Esophagus (tissue), 2 donors: ENCODE results near the gene BRCA2. TPM values are rescaled to one million over a fixed set of nuclear protein-coding genes. Genes with fewer than 3 reads are reported as not detected.

Experiments used
- H3K27ac ChIP-seq, 2 donors: one replicate each; pipeline ENCODE4 v1.5.1; 2013; ENCODE audit warnings: low read depth in 2 of 2, mild to moderate bottlenecking in 2 of 2, inconsistent platforms in 1 of 2, low read length in 1 of 2, moderate library complexity in 1 of 2
- H3K27me3 ChIP-seq, 2 donors: one replicate each; pipeline ENCODE4 v1.6.1; 2013; ENCODE audit warnings: low read length in 2 of 2, control low read depth in 1 of 2, mild to moderate bottlenecking in 1 of 2; ENCODE audit not compliant: insufficient read depth in 2 of 2, control insufficient read depth in 1 of 2
- H3K36me3 ChIP-seq, 2 donors: one replicate each; pipeline ENCODE4 v1.6.1; 2013; ENCODE audit warnings: low read length in 1 of 2; ENCODE audit not compliant: control insufficient read depth in 2 of 2, insufficient read depth in 2 of 2
- H3K4me1 ChIP-seq, 2 donors: one replicate each; pipeline ENCODE4 v1.6.1; 2013; ENCODE audit warnings: low read length in 1 of 2; ENCODE audit not compliant: control insufficient read depth in 2 of 2, insufficient read depth in 2 of 2
- H3K4me3 ChIP-seq, 2 donors: one replicate each; pipeline ENCODE4 v1.5.1; 2013; ENCODE audit warnings: low read length in 2 of 2, mild to moderate bottlenecking in 2 of 2, low read depth in 1 of 2, moderate library complexity in 1 of 2
- H3K9me3 ChIP-seq, 2 donors: one replicate each; pipeline ENCODE4 v1.6.1; 2013; ENCODE audit warnings: mild to moderate bottlenecking in 2 of 2, low read depth in 1 of 2, low read length in 1 of 2, moderate library complexity in 1 of 2; ENCODE audit not compliant: control insufficient read depth in 2 of 2, insufficient read depth in 1 of 2
- WGBS, 2 donors: extraction: QIAGEN DNeasy Blood & Tissue Kit; methylation state at CpG; one replicate each; pipeline ENCODE4 v1.1.7; 2013; 5-methylcytosine and 5-hydroxymethylcytosine counted together
- polyA plus RNA-seq, 2 donors: library from polyadenylated mRNA; stranded (reverse); fragments of 200-250 nt; gene quantifications; one replicate each; pipeline ENCODE4 v1.2.3, GENCODE V29; 2013
- donor health status: healthy with polysubstance abuse.
- donor health status: Bipolar disorder and iron deficiency.

BRCA2 gene
- polyA plus RNA-seq, 2 donors, result 0.71 to 1.4 TPM

DNA sequence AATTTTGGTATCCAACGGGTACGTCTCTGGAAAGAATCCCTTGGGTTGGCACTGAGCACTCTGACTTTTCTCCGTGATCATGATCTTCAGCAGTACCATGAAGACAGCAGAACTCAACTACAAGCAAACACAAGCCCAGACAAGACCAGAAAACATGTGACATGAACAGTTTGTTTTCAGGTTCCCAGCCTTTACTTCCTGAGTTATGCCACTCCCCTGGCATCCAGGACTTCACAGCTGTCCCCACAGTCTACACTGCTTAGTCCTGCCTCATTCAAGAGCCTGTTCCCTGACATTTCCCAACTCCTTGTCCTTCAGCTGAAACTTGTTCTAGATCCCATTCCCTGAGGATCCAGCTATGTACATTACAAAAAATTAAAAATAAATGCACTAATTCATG is 117.5 kb downstream of the BRCA2 start:
- WGBS, 2 donors, result 55 to 71% methylated on average over 3 of the region's 3 CpGs
- H3K27me3 ChIP-seq, result no peaks in the 10 kb centered on the region
- H3K9me3 ChIP-seq, result no peaks in the 10 kb centered on the region
- no peaks in the 10 kb centered on the region for H3K36me3 ChIP-seq
- H3K4me3 ChIP-seq, result no peak overlapping the region
- H3K4me1 ChIP-seq, result no peaks in the 10 kb centered on the region
- H3K27ac ChIP-seq, result no peak overlapping the region

GRCh38 chr13:32438871-32439270 is 123.6 kb downstream of the BRCA2 start:
- Histone ChIP-seq H3K4me3 (no peak overlapping the region), H3K4me1 (no peaks in the 10 kb centered on the region), H3K27ac (no peak overlapping the region), H3K9me3 (no peaks in the 10 kb centered on the region), H3K27me3 (no peaks in the 10 kb centered on the region), H3K36me3 (no peaks in the 10 kb centered on the region)
- 95 to 96% methylated on average over 4 of the region's 4 CpGs for WGBS, 2 donors

DNA sequence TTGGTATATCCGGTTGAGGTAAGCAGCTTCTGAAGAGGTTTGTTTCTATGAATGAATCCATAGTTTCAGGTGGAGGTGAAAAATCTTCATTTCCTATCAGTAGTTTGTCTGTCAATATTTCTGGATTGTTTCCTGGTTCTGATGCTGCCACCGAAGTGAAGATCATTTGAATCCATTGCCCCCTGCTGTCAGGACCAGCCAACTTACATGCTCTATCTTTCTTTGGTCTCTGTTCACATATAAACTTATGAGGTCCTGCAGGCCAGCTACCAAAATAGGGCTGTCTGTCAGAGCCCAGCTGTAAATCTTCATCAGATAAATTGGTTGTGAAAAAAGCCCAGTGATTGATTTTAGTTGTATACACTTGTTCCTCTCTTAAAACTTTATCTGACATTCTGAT is 127.8 kb downstream of the BRCA2 start:
- WGBS, 2 donors, result 33 to 53% methylated on average over 2 of the region's 2 CpGs
- H3K9me3 ChIP-seq, result no peaks in the 10 kb centered on the region
- H3K4me3 ChIP-seq, result no peak overlapping the region
- no peak overlapping the region for H3K27ac ChIP-seq
- no peaks in the 10 kb centered on the region for H3K4me1 ChIP-seq
- no peaks in the 10 kb centered on the region for H3K36me3 ChIP-seq
- no peaks in the 10 kb centered on the region for H3K27me3 ChIP-seq

- whole genome bisulfite sequencing, 2 donors, result 97 to 98% methylated on average over 2 of the region's 2 CpGs
These were observed 130.2 kb downstream of the BRCA2 start for GRCh38 chr13:32445461-32445860.

DNA sequence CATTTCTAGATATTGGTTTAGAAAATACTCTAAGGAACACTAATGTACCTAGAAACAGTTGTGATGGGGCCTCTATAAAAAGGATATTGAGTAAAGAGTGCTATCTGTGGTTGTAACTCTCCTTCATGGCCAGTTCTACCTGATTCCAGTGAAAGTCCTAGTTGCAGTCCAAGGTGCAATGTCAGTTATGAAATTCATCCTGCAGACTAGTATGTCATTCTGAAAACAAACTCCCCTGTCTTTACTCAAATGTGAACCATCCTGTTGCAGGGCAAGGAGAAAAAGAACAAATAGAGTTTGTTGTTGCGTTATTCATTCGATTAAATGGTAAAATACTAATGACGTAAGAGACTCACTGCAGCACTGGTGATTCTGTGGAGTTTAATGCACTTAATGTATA is 130.9 kb downstream of the BRCA2 start:
- Histone ChIP-seq H3K4me3 (no peak overlapping the region), H3K36me3 (no peaks in the 10 kb centered on the region), H3K4me1 (no peaks in the 10 kb centered on the region), H3K27me3 (no peaks in the 10 kb centered on the region), H3K27ac (no peak overlapping the region), H3K9me3 (no peaks in the 10 kb centered on the region)
- WGBS, 2 donors, result 95 to 97% methylated on average over 3 of the region's 3 CpGs

More at GRCh38 chr13:32445461-32445860, 130.2 kb downstream of the BRCA2 start:
- H3K4me3 ChIP-seq, result no peak overlapping the region
- H3K27ac ChIP-seq, result no peak overlapping the region
- H3K27me3 ChIP-seq, result no peaks in the 10 kb centered on the region
- H3K9me3 ChIP-seq, result no peaks in the 10 kb centered on the region
- no peaks in the 10 kb centered on the region for H3K4me1 ChIP-seq
- H3K36me3 ChIP-seq, result no peaks in the 10 kb centered on the region

DNA sequence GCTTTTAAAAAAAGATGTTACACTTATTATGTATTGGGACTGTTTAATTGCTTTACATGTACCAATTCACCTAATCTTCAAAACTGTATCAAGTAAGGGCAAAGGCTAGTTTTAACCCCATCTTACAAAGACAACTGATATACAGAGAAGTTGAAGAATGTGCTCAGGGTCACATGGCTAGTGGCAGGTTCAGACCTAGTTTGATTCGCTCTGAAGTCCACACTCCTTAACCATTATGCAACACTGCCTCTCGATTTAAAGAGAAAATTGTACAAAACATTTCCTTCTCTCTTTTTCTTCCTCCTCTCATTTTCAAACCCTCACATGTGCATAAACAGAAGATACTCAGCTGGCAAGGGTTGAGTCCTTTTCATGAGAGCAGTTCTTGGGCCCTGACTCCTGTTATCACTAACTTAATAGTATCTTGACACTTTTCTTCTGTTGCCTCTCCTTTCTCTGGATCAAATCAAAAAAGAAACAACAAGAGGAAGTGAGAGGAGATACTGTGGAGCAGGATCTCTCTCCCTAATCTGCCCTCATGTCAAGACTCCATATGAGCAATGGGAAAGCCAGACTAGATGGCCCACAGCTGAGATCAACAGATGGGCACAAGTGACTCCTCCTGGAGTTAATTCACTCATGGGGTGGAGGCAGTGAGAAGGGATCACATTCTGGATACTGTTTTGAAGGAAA is 131.6 kb downstream of the BRCA2 start:
- Histone ChIP-seq H3K36me3 (no peaks in the 10 kb centered on the region), H3K27ac (no peak overlapping the region)
- WGBS, 2 donors, result 81 to 90% methylated on average over 2 of the region's 2 CpGs

GRCh38 chr13:32447894-32448623 is 132.8 kb downstream of the BRCA2 start:
- H3K27me3 ChIP-seq, result no peaks in the 10 kb centered on the region
- H3K4me1 ChIP-seq, result no peaks in the 10 kb centered on the region
- no peaks in the 10 kb centered on the region for H3K9me3 ChIP-seq
- no peak overlapping the region for H3K4me3 ChIP-seq
- no peak overlapping the region for H3K27ac ChIP-seq
- no peaks in the 10 kb centered on the region for H3K36me3 ChIP-seq

More for the DNA sequence above, 131.6 kb downstream of the BRCA2 start:
- Histone ChIP-seq H3K27me3 (no peaks in the 10 kb centered on the region), H3K9me3 (no peaks in the 10 kb centered on the region), H3K4me3 (no peak overlapping the region), H3K4me1 (no peaks in the 10 kb centered on the region)

DNA sequence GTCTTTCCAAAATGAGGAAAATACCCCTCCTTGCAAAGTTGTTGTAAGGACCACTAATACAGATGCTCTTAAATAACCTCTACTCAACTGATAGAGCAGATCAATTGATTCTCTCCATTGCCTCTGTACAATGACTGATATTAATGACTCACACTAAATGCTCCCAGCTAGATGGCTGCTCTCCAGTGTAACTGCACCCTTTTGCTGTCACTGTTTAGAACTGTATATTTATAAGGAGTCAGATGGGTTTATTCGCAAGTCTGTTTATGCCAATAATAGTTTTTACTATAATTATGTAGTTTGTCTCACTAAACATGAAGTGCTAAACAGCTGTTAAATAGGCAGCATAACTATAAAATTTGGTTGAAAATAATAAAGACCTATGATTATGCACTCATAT is 133.7 kb downstream of the BRCA2 start:
- 81 to 92% methylated on average over 1 of the region's 1 CpG for WGBS, 2 donors
- no peak overlapping the region for H3K27ac ChIP-seq
- no peaks in the 10 kb centered on the region for H3K27me3 ChIP-seq
- no peaks in the 10 kb centered on the region for H3K9me3 ChIP-seq
- no peaks in the 10 kb centered on the region for H3K36me3 ChIP-seq
- H3K4me1 ChIP-seq, result no peaks in the 10 kb centered on the region
- no peak overlapping the region for H3K4me3 ChIP-seq
